ENCODE results near the gene MCHR2.

MCHR2 gene

DNA sequence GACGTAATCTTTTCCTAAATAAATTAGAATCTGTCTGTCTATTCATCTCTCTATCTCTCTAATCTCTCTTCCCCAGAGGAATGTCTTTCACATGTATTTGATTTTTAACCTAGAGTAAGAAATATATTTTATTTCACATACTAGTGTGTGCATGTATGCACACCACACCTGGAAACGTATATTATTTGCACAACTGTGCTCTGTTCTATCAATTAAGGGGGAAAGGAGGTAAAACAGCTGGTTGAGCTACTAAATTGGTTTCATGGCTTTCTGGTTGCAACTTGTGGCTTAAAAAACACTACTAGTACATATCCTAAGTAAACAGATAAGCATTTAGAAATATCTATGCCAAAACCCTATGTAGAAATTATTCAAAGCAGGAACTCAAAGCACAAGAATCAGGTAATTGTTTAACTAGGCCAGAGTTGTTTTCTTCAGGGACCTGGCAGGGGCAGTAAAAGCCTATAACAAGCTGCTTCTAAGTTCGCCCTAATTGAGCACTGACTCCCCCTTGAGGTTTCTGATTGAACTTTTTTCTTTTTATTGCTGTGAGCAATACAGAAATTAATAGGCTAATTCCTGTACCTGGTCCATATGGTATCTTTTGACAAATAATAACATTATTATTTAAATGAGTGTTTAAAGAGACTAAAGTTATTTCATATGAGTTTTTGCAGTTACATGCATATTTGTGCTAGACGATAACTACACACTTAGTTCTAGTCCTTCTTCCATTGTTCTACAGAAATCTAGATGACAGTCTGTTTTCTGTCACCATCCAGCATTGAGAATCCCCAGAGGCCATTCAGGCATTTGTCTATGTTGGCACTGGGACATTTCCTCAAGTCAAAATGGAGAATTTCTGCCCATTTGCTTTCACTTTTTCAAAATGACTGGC is 88.6 kb downstream of the MCHR2 start:
- TF ChIP-seq, protein P1, sequence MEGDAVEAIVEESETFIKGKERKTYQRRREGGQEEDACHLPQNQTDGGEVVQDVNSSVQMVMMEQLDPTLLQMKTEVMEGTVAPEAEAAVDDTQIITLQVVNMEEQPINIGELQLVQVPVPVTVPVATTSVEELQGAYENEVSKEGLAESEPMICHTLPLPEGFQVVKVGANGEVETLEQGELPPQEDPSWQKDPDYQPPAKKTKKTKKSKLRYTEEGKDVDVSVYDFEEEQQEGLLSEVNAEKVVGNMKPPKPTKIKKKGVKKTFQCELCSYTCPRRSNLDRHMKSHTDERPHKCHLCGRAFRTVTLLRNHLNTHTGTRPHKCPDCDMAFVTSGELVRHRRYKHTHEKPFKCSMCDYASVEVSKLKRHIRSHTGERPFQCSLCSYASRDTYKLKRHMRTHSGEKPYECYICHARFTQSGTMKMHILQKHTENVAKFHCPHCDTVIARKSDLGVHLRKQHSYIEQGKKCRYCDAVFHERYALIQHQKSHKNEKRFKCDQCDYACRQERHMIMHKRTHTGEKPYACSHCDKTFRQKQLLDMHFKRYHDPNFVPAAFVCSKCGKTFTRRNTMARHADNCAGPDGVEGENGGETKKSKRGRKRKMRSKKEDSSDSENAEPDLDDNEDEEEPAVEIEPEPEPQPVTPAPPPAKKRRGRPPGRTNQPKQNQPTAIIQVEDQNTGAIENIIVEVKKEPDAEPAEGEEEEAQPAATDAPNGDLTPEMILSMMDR (IDR thresholded peaks at IDR 0.05; ENCODE audit: borderline replicate concordance, insufficient read depth, low read depth, low read length), result peak; percentile 35; the same call in 1 of the 2 replicates
- no peak overlapping the region for H3K4me3 ChIP-seq (ENCODE audit: low read depth, low read length)

- no peak overlapping the region for H3K4me3 ChIP-seq (ENCODE audit: low read depth, low read length)
- TF ChIP-seq, protein P1 (IDR thresholded peaks at IDR 0.05; ENCODE audit: borderline replicate concordance, insufficient read depth, low read depth, low read length), result no peak
Observed at GRCh38 chr6:99901596-99902384, 92.2 kb downstream of the MCHR2 start.

- H3K4me3 ChIP-seq (ENCODE audit: low read depth, low read length), result no peak overlapping the region
- TF ChIP-seq, protein P1 (IDR thresholded peaks at IDR 0.05; ENCODE audit: borderline replicate concordance, insufficient read depth, low read depth, low read length), result no peak
Observed at GRCh38 chr6:99894815-99895214, 99.2 kb downstream of the MCHR2 start.

GRCh38 chr6:99887066-99887465 is 107.0 kb downstream of the MCHR2 start:
- no peak overlapping the region for H3K4me3 ChIP-seq (ENCODE audit: low read depth, low read length)
- TF ChIP-seq, protein P1 (IDR thresholded peaks at IDR 0.05; ENCODE audit: borderline replicate concordance, insufficient read depth, low read depth, low read length), result no peak

DNA sequence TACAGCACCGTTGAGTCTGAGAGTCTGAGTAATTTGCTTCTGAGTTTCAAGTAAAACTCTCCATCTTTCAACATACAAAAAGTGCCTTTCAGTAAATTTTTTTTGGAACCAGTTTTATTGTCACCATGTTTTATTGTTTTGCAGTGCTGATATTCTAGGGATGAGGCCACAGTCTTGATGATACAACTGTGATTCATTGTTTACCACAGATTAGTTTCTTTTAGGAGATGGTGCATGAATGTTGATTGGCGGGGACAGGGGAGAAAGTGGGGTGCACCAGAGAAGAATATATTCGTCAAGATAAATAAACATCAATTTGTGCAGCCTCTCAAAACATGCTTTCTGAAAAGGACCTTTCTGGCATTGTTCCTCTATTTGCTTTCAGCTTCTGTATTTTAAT is 109.0 kb downstream of the MCHR2 start:
- H3K4me3 ChIP-seq (ENCODE audit: low read depth, low read length), result no peak overlapping the region
- TF ChIP-seq, protein P1 (IDR thresholded peaks at IDR 0.05; ENCODE audit: borderline replicate concordance, insufficient read depth, low read depth, low read length), result no peak

- H3K4me3 ChIP-seq (ENCODE audit: low read depth, low read length), result no peak overlapping the region
- TF ChIP-seq, protein P1 (IDR thresholded peaks at IDR 0.05; ENCODE audit: borderline replicate concordance, insufficient read depth, low read depth, low read length), result no peak
Observed at GRCh38 chr6:99882128-99882702, 111.8 kb downstream of the MCHR2 start.
